Measurements from ENCODE around the gene LZTS2.

Gene LZTS2

DNA sequence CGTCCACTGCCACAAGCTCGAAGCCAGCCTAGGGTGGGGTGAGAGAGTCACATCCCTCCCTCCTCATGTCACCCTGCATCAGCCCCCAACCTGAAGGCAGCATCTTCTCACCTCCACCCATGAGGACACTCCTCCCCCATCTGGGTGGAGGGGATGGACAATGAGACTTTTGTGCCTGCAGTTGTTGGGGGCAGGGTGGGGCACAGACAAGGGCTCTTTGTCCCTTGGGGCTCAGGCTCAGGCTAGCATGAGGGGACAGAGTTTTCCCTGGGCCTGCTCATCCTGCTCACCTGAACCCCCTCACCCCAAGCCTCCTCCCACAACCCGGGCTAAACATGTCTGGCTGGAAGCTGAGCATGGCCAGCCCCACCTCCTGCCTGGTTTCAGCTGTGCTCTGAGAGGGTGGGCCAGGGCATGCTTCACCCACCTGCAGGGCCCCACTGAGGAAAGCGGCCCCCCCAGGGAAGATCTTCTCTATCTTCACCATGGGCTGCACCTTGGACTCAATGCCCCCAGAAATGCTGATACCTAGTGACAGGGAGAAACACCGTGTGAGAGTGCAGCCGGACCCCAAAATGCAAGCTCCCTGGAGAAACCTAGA lies 9.3 kb downstream of the LZTS2 start:
- Histone ChIP-seq H3K4me3 (replicated peaks; ENCODE audit: insufficient read depth, low read length) (no peak overlapping the region), H3K27me3 (ENCODE audit: insufficient read depth, poor library complexity, severe bottlenecking) (no peaks in the 10 kb centered on the region), H3K27ac (replicated peaks) (no peak overlapping the region)
- no peak for DNase-seq (ENCODE audit: low read depth in 1 of 2, low spot score in 1 of 2)
- TF ChIP-seq GABPA (IDR thresholded peaks at IDR 0.05; ENCODE audit: low read depth) (no peak), SPI1 (IDR thresholded peaks at IDR 0.05; ENCODE audit: borderline replicate concordance, low read depth) (no peak), POLR2AphosphoS5 (IDR thresholded peaks at IDR 0.05; ENCODE audit: low read depth) (no peak)
- TF ChIP-seq, protein P1, sequence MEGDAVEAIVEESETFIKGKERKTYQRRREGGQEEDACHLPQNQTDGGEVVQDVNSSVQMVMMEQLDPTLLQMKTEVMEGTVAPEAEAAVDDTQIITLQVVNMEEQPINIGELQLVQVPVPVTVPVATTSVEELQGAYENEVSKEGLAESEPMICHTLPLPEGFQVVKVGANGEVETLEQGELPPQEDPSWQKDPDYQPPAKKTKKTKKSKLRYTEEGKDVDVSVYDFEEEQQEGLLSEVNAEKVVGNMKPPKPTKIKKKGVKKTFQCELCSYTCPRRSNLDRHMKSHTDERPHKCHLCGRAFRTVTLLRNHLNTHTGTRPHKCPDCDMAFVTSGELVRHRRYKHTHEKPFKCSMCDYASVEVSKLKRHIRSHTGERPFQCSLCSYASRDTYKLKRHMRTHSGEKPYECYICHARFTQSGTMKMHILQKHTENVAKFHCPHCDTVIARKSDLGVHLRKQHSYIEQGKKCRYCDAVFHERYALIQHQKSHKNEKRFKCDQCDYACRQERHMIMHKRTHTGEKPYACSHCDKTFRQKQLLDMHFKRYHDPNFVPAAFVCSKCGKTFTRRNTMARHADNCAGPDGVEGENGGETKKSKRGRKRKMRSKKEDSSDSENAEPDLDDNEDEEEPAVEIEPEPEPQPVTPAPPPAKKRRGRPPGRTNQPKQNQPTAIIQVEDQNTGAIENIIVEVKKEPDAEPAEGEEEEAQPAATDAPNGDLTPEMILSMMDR (IDR thresholded peaks at IDR 0.05; ENCODE audit: insufficient read depth, low read length), result no peak
- TF ChIP-seq, protein P2, sequence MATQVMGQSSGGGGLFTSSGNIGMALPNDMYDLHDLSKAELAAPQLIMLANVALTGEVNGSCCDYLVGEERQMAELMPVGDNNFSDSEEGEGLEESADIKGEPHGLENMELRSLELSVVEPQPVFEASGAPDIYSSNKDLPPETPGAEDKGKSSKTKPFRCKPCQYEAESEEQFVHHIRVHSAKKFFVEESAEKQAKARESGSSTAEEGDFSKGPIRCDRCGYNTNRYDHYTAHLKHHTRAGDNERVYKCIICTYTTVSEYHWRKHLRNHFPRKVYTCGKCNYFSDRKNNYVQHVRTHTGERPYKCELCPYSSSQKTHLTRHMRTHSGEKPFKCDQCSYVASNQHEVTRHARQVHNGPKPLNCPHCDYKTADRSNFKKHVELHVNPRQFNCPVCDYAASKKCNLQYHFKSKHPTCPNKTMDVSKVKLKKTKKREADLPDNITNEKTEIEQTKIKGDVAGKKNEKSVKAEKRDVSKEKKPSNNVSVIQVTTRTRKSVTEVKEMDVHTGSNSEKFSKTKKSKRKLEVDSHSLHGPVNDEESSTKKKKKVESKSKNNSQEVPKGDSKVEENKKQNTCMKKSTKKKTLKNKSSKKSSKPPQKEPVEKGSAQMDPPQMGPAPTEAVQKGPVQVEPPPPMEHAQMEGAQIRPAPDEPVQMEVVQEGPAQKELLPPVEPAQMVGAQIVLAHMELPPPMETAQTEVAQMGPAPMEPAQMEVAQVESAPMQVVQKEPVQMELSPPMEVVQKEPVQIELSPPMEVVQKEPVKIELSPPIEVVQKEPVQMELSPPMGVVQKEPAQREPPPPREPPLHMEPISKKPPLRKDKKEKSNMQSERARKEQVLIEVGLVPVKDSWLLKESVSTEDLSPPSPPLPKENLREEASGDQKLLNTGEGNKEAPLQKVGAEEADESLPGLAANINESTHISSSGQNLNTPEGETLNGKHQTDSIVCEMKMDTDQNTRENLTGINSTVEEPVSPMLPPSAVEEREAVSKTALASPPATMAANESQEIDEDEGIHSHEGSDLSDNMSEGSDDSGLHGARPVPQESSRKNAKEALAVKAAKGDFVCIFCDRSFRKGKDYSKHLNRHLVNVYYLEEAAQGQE (IDR thresholded peaks at IDR 0.05; ENCODE audit: insufficient replicate concordance, low read depth), result no peak

GRCh38 chr10:101010329-101010728 lies 10.7 kb downstream of the LZTS2 start:
- TF ChIP-seq, protein P2 (IDR thresholded peaks at IDR 0.05; ENCODE audit: insufficient replicate concordance, low read depth), result no peak
- TF ChIP-seq GABPA (IDR thresholded peaks at IDR 0.05; ENCODE audit: low read depth) (no peak), SPI1 (IDR thresholded peaks at IDR 0.05; ENCODE audit: borderline replicate concordance, low read depth) (no peak), POLR2AphosphoS5 (IDR thresholded peaks at IDR 0.05; ENCODE audit: low read depth) (no peak)
- TF ChIP-seq, protein P1 (IDR thresholded peaks at IDR 0.05; ENCODE audit: insufficient read depth, low read length), result no peak
- no peak overlapping the region for H3K4me3 ChIP-seq (replicated peaks; ENCODE audit: insufficient read depth, low read length)
- DNase-seq (ENCODE audit: low read depth in 1 of 2, low spot score in 1 of 2), result no peak
- no peak overlapping the region for H3K27ac ChIP-seq (replicated peaks)
- no peaks in the 10 kb centered on the region for H3K27me3 ChIP-seq (ENCODE audit: insufficient read depth, poor library complexity, severe bottlenecking)

GRCh38 chr10:101011517-101012423 lies 12.2 kb downstream of the LZTS2 start:
- no peak for DNase-seq (ENCODE audit: low read depth in 1 of 2, low spot score in 1 of 2)
- TF ChIP-seq, protein P2 (IDR thresholded peaks at IDR 0.05; ENCODE audit: insufficient replicate concordance, low read depth), result no peak
- TF ChIP-seq POLR2AphosphoS5 (IDR thresholded peaks at IDR 0.05; ENCODE audit: low read depth) (no peak), SPI1 (IDR thresholded peaks at IDR 0.05; ENCODE audit: borderline replicate concordance, low read depth) (no peak), GABPA (IDR thresholded peaks at IDR 0.05; ENCODE audit: low read depth) (no peak)
- TF ChIP-seq, protein P1 (IDR thresholded peaks at IDR 0.05; ENCODE audit: insufficient read depth, low read length), result no peak
- no peaks in the 10 kb centered on the region for H3K27me3 ChIP-seq (ENCODE audit: insufficient read depth, poor library complexity, severe bottlenecking)
- H3K27ac ChIP-seq (replicated peaks), result no peak overlapping the region
- no peak overlapping the region for H3K4me3 ChIP-seq (replicated peaks; ENCODE audit: insufficient read depth, low read length)
